ENCODE results near the gene PTPN13.

Gene PTPN13

GRCh38 chr4:86816501-86817273, 222.6 kb downstream of the PTPN13 start:
- ATAC-seq (replicated peaks) = no peak

DNA sequence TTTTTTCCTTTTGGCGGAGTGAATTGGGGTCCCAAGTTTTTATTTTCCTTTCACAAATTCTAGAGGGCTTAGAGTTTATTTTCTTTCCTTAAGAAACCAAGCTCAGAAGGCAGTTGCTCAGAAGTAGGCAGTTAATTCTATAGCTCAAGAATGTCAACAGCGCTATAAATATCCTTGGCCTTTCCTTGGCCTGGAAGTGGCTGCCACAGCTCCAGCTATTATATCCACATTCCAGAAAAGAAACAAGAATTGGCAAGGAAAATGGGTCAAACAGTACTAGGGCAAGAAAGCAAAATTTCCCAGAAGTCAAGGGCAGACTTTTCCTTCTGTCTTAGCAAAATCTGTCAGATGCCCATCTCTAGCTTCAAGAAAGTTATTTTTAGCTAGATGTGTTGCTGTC, 224.1 kb downstream of the PTPN13 start:
- Mint-ChIP-seq H3K9me3 (peaks cover 0 to 4% of the 10 kb centered on the region in 2 donors), H3K4me1 (no peaks in the 10 kb centered on the region), H3K27me3 (peaks cover 0 to 3% of the 10 kb centered on the region in 2 donors), H3K4me3 (no peak overlapping the region), H3K27ac (no peak overlapping the region), H3K36me3 (no peaks in the 10 kb centered on the region)
- ATAC-seq (replicated peaks) (no peak), DNase-seq (no peak)

More at GRCh38 chr4:86816501-86817273, 222.6 kb downstream of the PTPN13 start:
- H3K9me3 Mint-ChIP-seq = peaks cover 0 to 4% of the 10 kb centered on the region in 2 donors
- no peak overlapping the region for H3K4me3 Mint-ChIP-seq
- no peak for DNase-seq
- no peak overlapping the region for H3K27ac Mint-ChIP-seq
- H3K4me1 Mint-ChIP-seq = no peaks in the 10 kb centered on the region
- no peaks in the 10 kb centered on the region for H3K36me3 Mint-ChIP-seq
- H3K27me3 Mint-ChIP-seq = peaks cover 0 to 3% of the 10 kb centered on the region in 2 donors

DNA sequence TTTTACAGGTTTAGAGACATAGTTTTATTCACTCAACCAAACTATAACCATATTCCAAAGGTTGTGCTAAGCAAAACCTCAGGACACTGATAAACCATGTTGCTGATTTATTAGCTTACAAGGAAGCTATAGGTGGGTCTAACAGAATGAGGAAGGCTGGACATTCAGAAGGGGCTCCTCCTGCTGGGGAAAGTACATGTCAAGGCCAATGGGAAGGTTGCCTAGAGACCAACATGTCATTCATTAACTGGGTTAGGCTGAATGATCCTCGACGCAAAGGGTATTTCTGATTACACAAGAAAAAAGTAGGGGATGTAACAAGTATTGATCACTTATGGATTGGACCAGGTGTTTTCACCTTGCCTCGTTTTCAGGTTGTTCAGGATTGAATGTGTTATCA, 224.7 kb downstream of the PTPN13 start:
- DNase-seq (no peak), ATAC-seq (replicated peaks) (no peak)
- Mint-ChIP-seq H3K36me3 (no peaks in the 10 kb centered on the region), H3K4me1 (no peaks in the 10 kb centered on the region), H3K9me3 (peaks cover 0 to 4% of the 10 kb centered on the region in 2 donors), H3K27ac (no peak overlapping the region), H3K27me3 (peaks cover 0 to 3% of the 10 kb centered on the region in 2 donors), H3K4me3 (no peak overlapping the region)

- Mint-ChIP-seq H3K27ac (no peak overlapping the region), H3K9me3 (peaks cover 0 to 4% of the 10 kb centered on the region in 2 donors)
- ATAC-seq (replicated peaks) = no peak
Observed at GRCh38 chr4:86819561-86819960, 225.4 kb downstream of the PTPN13 start.

DNA sequence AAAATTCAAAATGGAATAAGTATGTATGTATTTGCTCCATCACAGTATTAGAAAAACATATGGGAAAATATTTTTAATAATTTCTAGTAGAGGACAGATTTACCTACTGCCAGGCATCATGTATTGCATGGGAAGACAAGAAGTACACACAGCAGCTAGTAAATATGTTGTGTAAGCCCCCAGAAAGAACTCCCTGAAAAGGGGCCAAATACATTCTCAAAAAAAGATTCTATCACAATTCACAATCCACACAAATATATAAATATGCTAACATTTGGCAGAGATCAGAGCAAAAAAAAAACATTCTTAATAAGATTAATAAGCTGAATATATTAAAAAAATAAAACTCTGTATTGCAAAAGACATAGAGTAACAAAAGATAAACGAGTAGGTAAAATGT, 227.0 kb downstream of the PTPN13 start:
- no peaks in the 10 kb centered on the region for H3K4me1 Mint-ChIP-seq
- peaks cover 0 to 3% of the 10 kb centered on the region in 2 donors for H3K27me3 Mint-ChIP-seq
- no peak overlapping the region for H3K27ac Mint-ChIP-seq

More at GRCh38 chr4:86819561-86819960, 225.4 kb downstream of the PTPN13 start:
- Mint-ChIP-seq H3K27me3 (peaks cover 0 to 3% of the 10 kb centered on the region in 2 donors), H3K4me3 (no peak overlapping the region), H3K4me1 (no peaks in the 10 kb centered on the region), H3K36me3 (no peaks in the 10 kb centered on the region)
- DNase-seq = no peak

GRCh38 chr4:86822136-86822535, 228.0 kb downstream of the PTPN13 start:
- DNase-seq (no peak), ATAC-seq (replicated peaks) (no peak)
- H3K27ac Mint-ChIP-seq = no peak overlapping the region
- H3K27me3 Mint-ChIP-seq = peaks cover 0 to 3% of the 10 kb centered on the region in 2 donors
- H3K9me3 Mint-ChIP-seq = no peaks in the 10 kb centered on the region
- H3K4me1 Mint-ChIP-seq = no peaks in the 10 kb centered on the region
- no peak overlapping the region for H3K4me3 Mint-ChIP-seq
- H3K36me3 Mint-ChIP-seq = no peaks in the 10 kb centered on the region

More for the DNA sequence above, 227.0 kb downstream of the PTPN13 start:
- Mint-ChIP-seq H3K9me3 (no peaks in the 10 kb centered on the region), H3K36me3 (no peaks in the 10 kb centered on the region), H3K4me3 (no peak overlapping the region)
- DNase-seq (no peak), ATAC-seq (replicated peaks) (no peak)

- H3K4me3 Mint-ChIP-seq = no peak overlapping the region
- H3K27ac Mint-ChIP-seq = no peak overlapping the region
- H3K9me3 Mint-ChIP-seq = no peaks in the 10 kb centered on the region
- DNase-seq = no peak
- no peaks in the 10 kb centered on the region for H3K36me3 Mint-ChIP-seq
- H3K4me1 Mint-ChIP-seq = no peaks in the 10 kb centered on the region
- no peaks in the 10 kb centered on the region for H3K27me3 Mint-ChIP-seq
- no peak for ATAC-seq (replicated peaks)
Observed at GRCh38 chr4:86825511-86825910, 231.4 kb downstream of the PTPN13 start.

GRCh38 chr4:86831262-86832130, 237.4 kb downstream of the PTPN13 start:
- no peak for ATAC-seq (replicated peaks)
- H3K27me3 Mint-ChIP-seq = no peaks in the 10 kb centered on the region
- H3K4me3 Mint-ChIP-seq = no peak overlapping the region
- no peak overlapping the region for H3K27ac Mint-ChIP-seq
- H3K4me1 Mint-ChIP-seq = no peaks in the 10 kb centered on the region
- H3K9me3 Mint-ChIP-seq = no peaks in the 10 kb centered on the region
- no peak for DNase-seq
- no peaks in the 10 kb centered on the region for H3K36me3 Mint-ChIP-seq

DNA sequence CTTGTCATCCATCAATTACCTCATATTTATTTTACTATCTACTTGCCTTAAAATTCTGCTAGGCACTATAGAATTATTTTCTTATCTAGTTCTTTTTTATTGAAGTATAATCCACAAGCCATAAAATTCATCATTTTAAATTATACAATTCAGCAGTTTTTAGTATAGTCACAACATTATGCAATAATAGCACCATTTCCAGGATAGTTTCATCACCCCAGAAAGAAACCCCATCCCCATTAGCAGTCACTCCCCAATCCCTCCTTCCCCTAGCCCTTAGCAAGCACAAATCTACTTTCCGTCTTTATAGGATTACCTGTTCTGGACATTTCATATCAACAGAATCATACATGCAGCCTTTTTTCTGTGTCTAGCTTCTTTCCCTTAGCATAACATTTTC, 239.5 kb downstream of the PTPN13 start:
- H3K36me3 Mint-ChIP-seq = no peaks in the 10 kb centered on the region
- H3K9me3 Mint-ChIP-seq = no peaks in the 10 kb centered on the region
- no peak overlapping the region for H3K27ac Mint-ChIP-seq
- ATAC-seq (replicated peaks) = no peak
- no peak overlapping the region for H3K4me3 Mint-ChIP-seq
- peaks cover 0 to 5% of the 10 kb centered on the region in 2 donors for H3K27me3 Mint-ChIP-seq
- no peaks in the 10 kb centered on the region for H3K4me1 Mint-ChIP-seq
- DNase-seq = no peak

GRCh38 chr4:86834901-86835300, 240.8 kb downstream of the PTPN13 start:
- Mint-ChIP-seq H3K4me3 (no peak overlapping the region), H3K36me3 (no peaks in the 10 kb centered on the region), H3K4me1 (no peaks in the 10 kb centered on the region), H3K27me3 (peaks cover 0 to 5% of the 10 kb centered on the region in 2 donors), H3K27ac (no peak overlapping the region), H3K9me3 (no peaks in the 10 kb centered on the region)
- no peak for DNase-seq
- ATAC-seq (replicated peaks) = no peak

DNA sequence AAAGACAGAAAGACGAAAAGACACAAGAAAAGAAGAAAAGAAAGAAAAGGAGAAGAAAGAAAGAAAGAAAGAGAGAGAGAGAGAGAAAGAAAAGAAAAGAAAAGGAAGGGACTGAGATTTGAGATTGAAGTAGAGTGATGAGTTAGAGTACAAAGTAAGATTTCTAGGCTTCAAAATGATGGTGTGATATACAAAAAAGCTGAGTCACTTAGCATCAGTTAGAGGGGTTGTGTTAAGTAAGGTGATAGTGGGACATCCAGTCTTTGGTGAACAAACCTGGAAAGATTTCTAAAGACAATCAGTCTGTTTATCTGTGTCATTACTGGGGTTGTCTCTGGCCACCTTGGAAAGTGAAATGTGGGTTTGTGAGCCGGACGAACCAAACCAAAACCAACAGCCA, 241.6 kb downstream of the PTPN13 start:
- no peaks in the 10 kb centered on the region for H3K9me3 Mint-ChIP-seq
- no peak overlapping the region for H3K27ac Mint-ChIP-seq
- no peaks in the 10 kb centered on the region for H3K36me3 Mint-ChIP-seq
- ATAC-seq (replicated peaks) (no peak), DNase-seq (no peak)
- peaks cover 0 to 5% of the 10 kb centered on the region in 2 donors for H3K27me3 Mint-ChIP-seq
- no peaks in the 10 kb centered on the region for H3K4me1 Mint-ChIP-seq
- H3K4me3 Mint-ChIP-seq = no peak overlapping the region

- Mint-ChIP-seq H3K4me3 (no peak overlapping the region), H3K36me3 (no peaks in the 10 kb centered on the region), H3K4me1 (no peaks in the 10 kb centered on the region), H3K27me3 (peaks cover 0 to 5% of the 10 kb centered on the region in 2 donors), H3K27ac (no peak overlapping the region), H3K9me3 (no peaks in the 10 kb centered on the region)
- ATAC-seq (replicated peaks) (no peak), DNase-seq (no peak)
Observed at GRCh38 chr4:86837691-86838503, 243.8 kb downstream of the PTPN13 start.

DNA sequence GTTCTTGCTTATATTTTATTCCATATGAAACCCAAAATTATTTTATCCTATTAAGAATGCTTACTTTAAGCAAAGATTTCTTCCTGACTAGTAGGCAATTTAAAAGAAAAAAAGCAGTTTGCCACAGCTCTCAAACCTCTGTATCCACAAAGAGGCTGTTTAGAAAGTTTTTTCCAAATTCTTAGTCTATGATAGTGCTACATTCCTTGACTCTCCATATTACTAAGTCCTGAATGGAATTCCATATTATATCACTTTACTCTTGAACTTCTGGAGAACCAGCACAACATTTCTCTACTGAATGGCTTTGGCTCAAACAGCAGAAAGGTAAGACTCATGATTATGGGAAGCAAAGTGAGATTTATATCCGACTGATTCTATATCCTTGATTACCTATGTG, 246.7 kb downstream of the PTPN13 start:
- Mint-ChIP-seq H3K27me3 (peaks cover 0 to 5% of the 10 kb centered on the region in 2 donors), H3K36me3 (no peaks in the 10 kb centered on the region), H3K9me3 (no peaks in the 10 kb centered on the region), H3K4me3 (no peak overlapping the region), H3K4me1 (no peaks in the 10 kb centered on the region), H3K27ac (no peak overlapping the region)
- DNase-seq (no peak), ATAC-seq (replicated peaks) (no peak)

GRCh38 chr4:86841309-86841708, 247.2 kb downstream of the PTPN13 start:
- Mint-ChIP-seq H3K27ac (no peak overlapping the region), H3K27me3 (peaks cover 0 to 5% of the 10 kb centered on the region in 2 donors), H3K4me3 (no peak overlapping the region), H3K9me3 (no peaks in the 10 kb centered on the region), H3K36me3 (no peaks in the 10 kb centered on the region), H3K4me1 (no peaks in the 10 kb centered on the region)
- DNase-seq = no peak
- ATAC-seq (replicated peaks) = no peak

Data from stimulated activated naive B cell treated with anti-CD40 and anti-IgM and Interleukin-4, amounts not matched to agents 10 μg/mL and 1 μg/mL and 100 μg/mL, for 72 hours (primary cell).